K562 (cell line): ENCODE measurements around the gene LDLRAD3. TPM values are rescaled to one million over a fixed set of nuclear protein-coding genes. Genes with fewer than 3 reads are reported as not detected.

ENCODE experiments used
- C11orf30 ChIP-seq: fragments of 450-650 bp; IDR thresholded peaks from 2 replicates; pipeline ENCODE4 v1.6.1; 2016; ENCODE audit warnings: low read depth, mild to moderate bottlenecking
- CEBPB ChIP-seq: fragments of 450-650 bp; IDR thresholded peaks from 2 replicates; pipeline ENCODE4 v1.6.1; 2016; ENCODE audit warnings: missing genetic modification characterization, missing compliant biosample characterization
- DPF2 ChIP-seq: fragments of 450-650 bp; IDR thresholded peaks from 2 replicates; pipeline ENCODE4 v1.6.1; 2016
- ETV1 ChIP-seq: fragments of 450-650 bp; conservative IDR thresholded peaks from 2 replicates; pipeline ENCODE4 v1.6.1; 2016; ENCODE audit warnings: missing genetic modification characterization, control low read depth, low read depth, missing compliant biosample characterization
- HSF4 ChIP-seq: fragments of 250-450 bp; sonication (Bioruptor Pico); IDR thresholded peaks from 2 replicates; pipeline ENCODE4 v2.1.2; 2022; ENCODE audit warnings: mild to moderate bottlenecking, moderate library complexity, borderline replicate concordance
- KAT8 ChIP-seq: fragments of 450-650 bp; IDR thresholded peaks from 2 replicates; pipeline ENCODE4 v1.6.1; 2016; ENCODE audit warnings: low read depth, mild to moderate bottlenecking
- KDM2B ChIP-seq: fragments of 250-450 bp; sonication (Bioruptor Pico); IDR thresholded peaks from 2 replicates; pipeline ENCODE4 v1.8.0; 2021; ENCODE audit warnings: mild to moderate bottlenecking, moderate library complexity
- MED1 ChIP-seq: sonication (generic); formaldehyde crosslinking; IDR thresholded peaks from 2 replicates; pipeline ENCODE4 v1.8.1; 2023; ENCODE audit warnings: missing genetic modification reagents, borderline replicate concordance
- MIER1 ChIP-seq: fragments of 450-650 bp; IDR thresholded peaks from 2 replicates; pipeline ENCODE4 v1.6.1; 2016; ENCODE audit warnings: antibody characterized with exemption, mild to moderate bottlenecking, low read depth
- MYC ChIP-seq, 2 experiments: fragments of 250-450 bp in 1 of 2; sonication (Bioruptor Pico) in 1 of 2; IDR thresholded peaks; 2 replicates each; pipeline versions ENCODE4 v1.5.1 to v1.6.1; 2012 to 2021; ENCODE audit warnings: low read depth in 2 of 2, borderline replicate concordance in 1 of 2, improper control_type of control experiment in 1 of 2, low read length in 1 of 2, mild to moderate bottlenecking in 1 of 2, moderate library complexity in 1 of 2
- NFE2L1 ChIP-seq: fragments of 450-650 bp; IDR thresholded peaks from 2 replicates; pipeline ENCODE4 v1.6.1; 2016; ENCODE audit warnings: missing genetic modification characterization, low read depth, mild to moderate bottlenecking, missing compliant biosample characterization, moderate library complexity, borderline replicate concordance
- RBM14 ChIP-seq: fragments of 200-400 bp; formaldehyde crosslinking; IDR thresholded peaks from 2 replicates; pipeline ENCODE4 v1.6.1; 2018; ENCODE audit warnings: low read depth, mild to moderate bottlenecking, low read length, moderate library complexity, borderline replicate concordance; ENCODE audit not compliant: insufficient read depth
- RBM17 ChIP-seq: fragments of 200-400 bp; formaldehyde crosslinking; IDR thresholded peaks from 2 replicates; pipeline ENCODE4 v1.6.1; 2017; ENCODE audit warnings: low read depth, mild to moderate bottlenecking, low read length, borderline replicate concordance
- RCOR1 ChIP-seq, 2 experiments: IDR thresholded peaks; 2 replicates each; pipeline ENCODE4 v1.6.1; 2012; ENCODE audit warnings: low read depth in 2 of 2, low read length in 2 of 2, borderline replicate concordance in 1 of 2, improper control_type of control experiment in 1 of 2
- RFX7 ChIP-seq: fragments of 250-450 bp; sonication (Bioruptor Pico); IDR thresholded peaks from 2 replicates; pipeline ENCODE4 v1.5.1; 2021; ENCODE audit warnings: mild to moderate bottlenecking
- SAP30 ChIP-seq: fragments of 200-600 bp; sonication (generic); IDR thresholded peaks from 2 replicates; pipeline ENCODE4 v1.6.1; 2012; ENCODE audit warnings: borderline replicate concordance, low read depth, mild to moderate bottlenecking, moderate library complexity, low read length, control low read depth, inconsistent platforms; ENCODE audit not compliant: insufficient read depth, poor library complexity, severe bottlenecking
- SMAD4 ChIP-seq: fragments of 250-450 bp; sonication (Bioruptor Pico); conservative IDR thresholded peaks from 2 replicates; pipeline ENCODE4 v1.8.0; 2021; ENCODE audit warnings: inconsistent platforms, mild to moderate bottlenecking, moderate library complexity
- SRSF9 ChIP-seq: fragments of 200-400 bp; formaldehyde crosslinking; IDR thresholded peaks from 2 replicates; pipeline ENCODE4 v1.6.1; 2017; ENCODE audit warnings: low read depth, low read length, borderline replicate concordance
- TCFL5 ChIP-seq: fragments of 250-450 bp; sonication (Bioruptor Pico); conservative IDR thresholded peaks from 2 replicates; pipeline ENCODE4 v1.6.1; 2021; ENCODE audit warnings: mild to moderate bottlenecking, moderate library complexity, matching md5 sums
- ZNF197 ChIP-seq: fragments of 200-800 bp; sonication (Bioruptor generic); IDR thresholded peaks from 2 replicates; pipeline ENCODE4 v1.6.1; 2016; ENCODE audit warnings: low read depth, missing genetic modification characterization, missing compliant biosample characterization
- ZNF668 ChIP-seq: fragments of 250-450 bp; sonication (Bioruptor Pico); IDR thresholded peaks from 2 replicates; pipeline ENCODE4 v1.8.0; 2022; ENCODE audit warnings: mild to moderate bottlenecking, inconsistent platforms
- ZNF830 ChIP-seq: fragments of 250-450 bp; sonication (Bioruptor Pico); IDR thresholded peaks from 2 replicates; pipeline ENCODE4 v1.5.0; 2021; ENCODE audit warnings: mild to moderate bottlenecking
- polyA plus RNA-seq, 8 experiments: library from polyadenylated mRNA; depleted of rRNA in 4 of 8; stranded (reverse) in 5 of 8; unstranded in 3 of 8; fragments of >200 nt; fragmentation: Nextera tagmentation in 2 of 8; fragmentation: Illumina TruSeq in 1 of 8; extraction: Ambion mirVana in 2 of 8; extraction: Trizol in 1 of 8; gene quantifications; 2 replicates each; pipeline versions ENCODE4 v1.2.1 to v1.2.3, GENCODE V29; 2011 to 2014; ENCODE audit warnings: inconsistent platforms in 1 of 8, missing spikeins in 1 of 8
- total RNA-seq, 7 experiments: library from RNA; depleted of rRNA in 6 of 7; stranded (reverse); fragments of >200 nt in 6 of 7; fragmentation: Illumina TruSeq in 2 of 7; extraction: Trizol in 2 of 7; gene quantifications; 2 replicates each; pipeline versions ENCODE4 v1.2.1 to v1.2.3, GENCODE V29; 2011 to 2021; ENCODE audit warnings: low replicate concordance in 1 of 7
- TF ChIP-seq, protein P1 (sequence below): sonication (generic); formaldehyde crosslinking; IDR thresholded peaks from 2 replicates; pipeline ENCODE4 v1.8.0; 2022; ENCODE audit warnings: mild to moderate bottlenecking, low read depth, missing genetic modification reagents
- TF ChIP-seq, protein P2 (sequence below), 3 experiments: fragments of 200-800 bp in 1 of 3; sonication (Bioruptor generic) in 1 of 3; sonication (generic) in 1 of 3; formaldehyde crosslinking in 1 of 3; IDR thresholded peaks; 2 replicates each; pipeline versions ENCODE4 v1.6.1 to v1.8.0; 2016 to 2022; ENCODE audit warnings: mild to moderate bottlenecking in 2 of 3, missing compliant biosample characterization in 2 of 3, missing genetic modification characterization in 2 of 3, missing genetic modification reagents in 1 of 3
- TF ChIP-seq, protein P3 (sequence below): sonication (generic); formaldehyde crosslinking; IDR thresholded peaks from 2 replicates; pipeline ENCODE4 v1.9.0; 2022; ENCODE audit warnings: mild to moderate bottlenecking, missing genetic modification reagents

The LDLRAD3 gene
- total and polyA plus RNA-seq, 9 of the 15 experiments (the other 6 are each of a cell fraction or from before 2014, with no cell fraction given), result 0.73 to 7.2 (median 3.5) TPM

DNA sequence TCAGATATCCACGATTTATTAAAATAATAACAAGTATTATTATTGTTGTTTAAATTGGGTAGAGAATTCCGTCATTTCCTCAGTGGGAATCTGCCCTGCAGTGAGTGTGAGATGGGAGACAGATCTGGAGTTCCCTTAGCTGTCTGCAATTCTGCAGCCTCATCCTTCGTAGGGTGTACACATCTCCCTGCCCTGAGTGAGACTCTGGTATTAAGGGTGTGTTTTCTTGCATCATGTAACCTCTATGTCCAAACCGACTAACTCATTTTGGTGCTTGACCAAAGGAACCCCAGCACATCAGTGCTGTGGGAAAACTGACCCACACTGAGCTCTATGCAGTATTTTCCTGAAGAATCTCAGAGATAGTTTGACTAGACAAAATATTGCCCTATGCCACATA is 157.6 kb downstream of the LDLRAD3 start (continued):
- TF ChIP-seq, protein P1, sequence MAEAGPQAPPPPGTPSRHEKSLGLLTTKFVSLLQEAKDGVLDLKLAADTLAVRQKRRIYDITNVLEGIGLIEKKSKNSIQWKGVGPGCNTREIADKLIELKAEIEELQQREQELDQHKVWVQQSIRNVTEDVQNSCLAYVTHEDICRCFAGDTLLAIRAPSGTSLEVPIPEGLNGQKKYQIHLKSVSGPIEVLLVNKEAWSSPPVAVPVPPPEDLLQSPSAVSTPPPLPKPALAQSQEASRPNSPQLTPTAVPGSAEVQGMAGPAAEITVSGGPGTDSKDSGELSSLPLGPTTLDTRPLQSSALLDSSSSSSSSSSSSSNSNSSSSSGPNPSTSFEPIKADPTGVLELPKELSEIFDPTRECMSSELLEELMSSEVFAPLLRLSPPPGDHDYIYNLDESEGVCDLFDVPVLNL (CRISPR knock-in tag), result no peak
- TF ChIP-seq HSF4 (CRISPR knock-in tag) (no peak), C11orf30 (peak; percentile 81), ZNF197 (no peak), NFE2L1 (tag) (peak; percentile 3; the same call in 1 of the 2 replicates), ZNF668 (CRISPR knock-in tag) (0 out of 2 replicates have a peak, but pooled peaks have one; percentile 11), RBM14 (no peak), DPF2 (peak; percentile 41; the same call in 1 of the 2 replicates), KAT8 (no peak), SAP30 (no peak), MIER1 (no peak), SMAD4 (0 out of 2 replicates have a peak, but pooled peaks have one; percentile 7), KDM2B (no peak), MED1 (CRISPR knock-in tag) (no peak), CEBPB (peak; percentile 69), SRSF9 (no peak), RFX7 (no peak), MYC (IDR thresholded peaks at IDR 0.05; ENCODE audit: low read depth, low read length) (peak; percentile 32; the same call in 1 of the 2 replicates), MYC (CRISPR knock-in tag; IDR thresholded peaks at IDR 0.05; ENCODE audit: borderline replicate concordance, low read depth) (no peak), TCFL5 (CRISPR knock-in tag) (no peak), RBM17 (no peak), ZNF830 (CRISPR knock-in tag) (no peak), ETV1 (tag) (no peak), RCOR1 (IDR thresholded peaks at IDR 0.05; ENCODE audit: borderline replicate concordance in 1 of 2, low read depth in 2 of 2, low read length in 2 of 2) (peak in 1 of 2 experiments; percentile 58; a peak in 1 of 4 replicates)
- TF ChIP-seq, protein P2, sequence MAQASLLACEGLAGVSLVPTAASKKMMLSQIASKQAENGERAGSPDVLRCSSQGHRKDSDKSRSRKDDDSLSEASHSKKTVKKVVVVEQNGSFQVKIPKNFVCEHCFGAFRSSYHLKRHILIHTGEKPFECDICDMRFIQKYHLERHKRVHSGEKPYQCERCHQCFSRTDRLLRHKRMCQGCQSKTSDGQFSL (CRISPR knock-in tag; IDR thresholded peaks at IDR 0.05), result no peak
- TF ChIP-seq, protein P2 (tag; IDR thresholded peaks at IDR 0.05), result 0 out of 4 replicates have a peak, but pooled peaks of 1 of the 2 experiments have one; percentile 8
- TF ChIP-seq, protein P3, sequence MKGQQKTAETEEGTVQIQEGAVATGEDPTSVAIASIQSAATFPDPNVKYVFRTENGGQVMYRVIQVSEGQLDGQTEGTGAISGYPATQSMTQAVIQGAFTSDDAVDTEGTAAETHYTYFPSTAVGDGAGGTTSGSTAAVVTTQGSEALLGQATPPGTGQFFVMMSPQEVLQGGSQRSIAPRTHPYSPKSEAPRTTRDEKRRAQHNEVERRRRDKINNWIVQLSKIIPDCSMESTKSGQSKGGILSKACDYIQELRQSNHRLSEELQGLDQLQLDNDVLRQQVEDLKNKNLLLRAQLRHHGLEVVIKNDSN (CRISPR knock-in tag), result no peak
